Measurements from ENCODE around the gene AOC1.
"Not testable (repeated sequence)": the region's sequence is repeated elsewhere in the genome, so short reads cannot be mapped to it uniquely, and the experiment has no call there.

The AOC1 gene

GRCh38 chr7:150896562-150897209 lies 44.4 kb downstream of the AOC1 start:
- no peak for DNase-seq (ENCODE audit: low spot score)

GRCh38 chr7:150897502-150898474 lies 45.5 kb downstream of the AOC1 start:
- DNase-seq (ENCODE audit: low spot score) = no peak

GRCh38 chr7:150898475-150899011 lies 46.2 kb downstream of the AOC1 start:
- DNase-seq (ENCODE audit: low spot score) = peak; percentile 72

GRCh38 chr7:150900675-150901074 lies 48.4 kb downstream of the AOC1 start:
- no peak for DNase-seq (ENCODE audit: low spot score)

GRCh38 chr7:150901160-150902035 lies 49.1 kb downstream of the AOC1 start:
- no peak for DNase-seq (ENCODE audit: low spot score)

GRCh38 chr7:150902078-150903033 lies 50.0 kb downstream of the AOC1 start:
- DNase-seq (ENCODE audit: low spot score) = no peak

GRCh38 chr7:150903606-150904005 lies 51.3 kb downstream of the AOC1 start:
- DNase-seq (ENCODE audit: low spot score) = no peak

GRCh38 chr7:150904011-150904909 lies 51.9 kb downstream of the AOC1 start:
- DNase-seq (ENCODE audit: low spot score) = no peak

- DNase-seq (ENCODE audit: low spot score) = no peak
Observed at GRCh38 chr7:150908173-150908572, 55.9 kb downstream of the AOC1 start.

GRCh38 chr7:150909200-150909995 lies 57.1 kb downstream of the AOC1 start:
- DNase-seq (ENCODE audit: low spot score) = peak; percentile 19

- not testable (repeated sequence) for DNase-seq (ENCODE audit: low spot score)
Observed at GRCh38 chr7:150910305-150910995, 58.1 kb downstream of the AOC1 start.

- DNase-seq (ENCODE audit: low spot score) = no peak
Observed at GRCh38 chr7:150910996-150911422, 58.7 kb downstream of the AOC1 start.
